GM18502 (cell line): ENCODE results near the gene PECR.

Experiments used
- ATAC-seq: cut with Tn5 transposase; IDR thresholded peaks from one replicate; pipeline ENCODE4 v1.9.1; 2021; ENCODE audit warnings: mild to moderate bottlenecking; ENCODE audit not compliant: unreplicated experiment, poor library complexity

PECR gene

GRCh38 chr2:216074380-216074779 lies 7.2 kb downstream of the PECR start:
- no peak for ATAC-seq

GRCh38 chr2:216073773-216074172 lies 7.8 kb downstream of the PECR start:
- no peak for ATAC-seq

DNA sequence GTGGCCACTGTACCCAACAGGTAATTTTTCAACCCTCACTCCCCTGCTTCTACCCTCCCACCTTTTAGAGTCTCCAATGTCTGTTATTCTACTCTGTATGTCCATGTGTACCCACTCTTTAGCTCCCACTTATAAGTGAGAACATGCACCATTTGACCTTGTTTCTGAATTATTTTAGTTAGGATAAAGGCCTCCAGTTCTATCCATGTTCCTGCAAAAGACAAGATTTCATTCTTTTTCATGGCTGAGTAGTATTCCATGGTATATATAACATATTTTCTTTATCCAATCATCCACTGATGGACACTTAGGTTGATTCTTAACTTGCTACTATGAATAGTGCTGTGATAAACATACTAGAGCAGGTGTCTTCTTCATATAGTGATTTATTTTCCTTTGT lies 9.1 kb downstream of the PECR start:
- ATAC-seq: no peak

DNA sequence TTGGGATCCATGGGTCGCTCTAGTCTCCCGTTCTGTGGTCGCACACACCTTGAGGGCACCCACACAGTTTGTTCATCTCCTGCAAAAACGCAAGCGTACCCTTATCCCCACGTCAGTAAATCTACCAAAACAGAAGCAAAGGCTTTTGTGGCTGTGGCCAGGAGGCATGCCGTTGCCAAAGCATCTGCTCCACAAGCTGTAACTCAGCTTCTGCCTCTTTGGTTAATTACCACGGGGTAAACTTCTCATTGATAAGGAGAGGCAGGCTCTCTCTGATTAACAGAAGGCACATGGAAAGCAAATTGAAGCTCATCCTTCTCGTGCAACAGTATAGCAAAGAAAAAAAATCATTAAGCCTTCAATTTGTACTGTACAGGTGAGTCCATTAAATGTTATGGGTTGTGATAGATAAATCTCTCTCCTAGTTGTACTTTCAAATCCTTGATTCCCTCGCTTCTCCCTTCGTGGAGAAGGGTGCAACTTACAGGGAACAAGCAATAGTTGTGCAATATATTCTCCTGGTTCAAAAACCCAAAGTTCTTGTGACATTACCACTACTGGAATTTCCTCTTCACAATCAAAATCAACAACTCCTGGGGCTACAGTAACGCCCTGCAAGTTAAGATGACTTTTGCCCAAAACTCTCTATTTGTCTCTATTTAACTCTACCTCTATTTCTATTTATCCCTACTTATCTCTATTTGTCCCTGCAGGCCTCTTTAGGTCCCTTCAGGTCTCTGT lies 10.3 kb downstream of the PECR start:
- no peak for ATAC-seq

DNA sequence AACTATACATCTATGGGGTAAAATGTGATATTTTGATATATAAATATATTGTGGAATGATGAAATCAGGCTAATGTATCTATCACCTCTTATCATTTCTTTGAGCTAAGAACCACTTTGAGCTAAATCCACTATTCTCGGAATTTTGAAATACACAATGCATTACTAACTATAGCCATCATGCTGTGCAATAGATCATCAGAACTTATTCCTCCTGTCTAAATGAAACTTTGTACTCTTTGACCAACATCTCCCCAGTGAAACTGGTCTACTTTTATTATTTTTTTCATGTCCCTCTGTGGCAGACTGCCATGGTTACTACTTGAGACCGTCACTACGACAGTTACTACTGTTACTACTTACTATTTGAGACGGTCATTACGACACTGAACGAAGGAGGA lies 11.4 kb downstream of the PECR start:
- no peak for ATAC-seq

DNA sequence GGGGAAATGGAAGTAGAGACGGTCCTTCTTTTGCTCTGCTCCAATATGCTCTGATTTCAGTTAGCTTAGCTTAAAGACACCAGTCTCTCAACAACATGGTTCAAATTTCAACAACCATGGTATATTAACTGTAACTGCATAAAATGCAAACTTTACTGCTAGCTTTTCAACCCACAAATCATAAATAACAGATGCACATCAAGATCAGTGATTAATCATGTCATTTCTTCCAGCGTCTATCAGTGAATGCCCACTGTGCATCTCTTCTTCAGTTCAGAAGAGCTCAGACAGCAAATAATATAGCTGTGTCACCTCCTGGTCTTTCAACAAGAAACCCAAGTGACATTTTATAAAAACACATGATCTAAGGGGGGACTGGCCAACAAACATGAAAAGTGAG lies 12.6 kb downstream of the PECR start:
- no peak for ATAC-seq

GRCh38 chr2:216066230-216066629 lies 15.4 kb downstream of the PECR start:
- no peak for ATAC-seq

DNA sequence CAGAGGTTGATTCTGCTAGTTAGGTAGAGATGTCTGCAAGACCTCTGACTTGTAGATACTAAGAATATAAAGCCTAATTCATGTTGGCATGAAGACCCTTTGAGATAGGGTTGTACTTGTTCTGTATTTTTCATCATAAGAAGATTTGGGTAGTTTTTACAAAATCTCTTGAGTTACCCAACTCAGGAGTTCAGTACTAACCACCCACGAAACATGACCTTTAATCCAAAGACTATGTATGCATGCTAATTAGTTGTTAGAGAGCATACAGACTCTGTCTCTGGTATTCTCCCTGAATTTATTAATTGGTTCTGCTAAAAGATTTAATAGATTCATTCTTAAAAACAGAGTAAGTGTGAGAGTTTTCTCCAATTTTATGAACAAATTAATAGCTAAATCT lies 16.9 kb downstream of the PECR start:
- ATAC-seq: no peak

- no peak for ATAC-seq
Observed at GRCh38 chr2:216064014-216064630, 17.5 kb downstream of the PECR start.

DNA sequence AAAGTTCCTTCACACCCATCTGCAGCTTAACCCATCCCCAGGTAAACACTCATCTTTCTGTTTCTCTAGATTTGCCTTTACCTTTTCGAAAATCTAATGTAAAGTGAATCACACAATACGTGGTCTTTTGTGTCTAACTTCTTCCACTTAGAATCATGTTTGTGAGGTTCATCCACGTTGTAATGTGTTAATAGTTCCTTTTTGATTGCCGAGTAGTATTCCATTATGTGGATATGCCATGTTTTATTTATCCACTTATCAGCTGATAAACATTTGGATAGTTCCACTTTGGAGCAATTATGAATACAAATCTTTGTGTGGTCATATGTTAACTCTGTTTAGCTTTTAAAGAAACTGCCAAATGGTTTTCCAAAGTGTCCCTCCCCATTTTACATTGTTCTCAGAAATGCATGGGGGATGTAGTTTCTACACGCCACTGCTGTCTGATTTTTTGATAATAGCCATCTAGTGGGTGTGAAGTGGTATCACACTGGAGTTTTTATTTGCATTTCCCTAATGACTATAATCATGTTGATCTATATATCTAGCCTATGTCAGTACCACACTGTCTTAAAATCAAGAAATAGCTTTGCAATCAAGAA lies 22.3 kb downstream of the PECR start:
- ATAC-seq: no peak

DNA sequence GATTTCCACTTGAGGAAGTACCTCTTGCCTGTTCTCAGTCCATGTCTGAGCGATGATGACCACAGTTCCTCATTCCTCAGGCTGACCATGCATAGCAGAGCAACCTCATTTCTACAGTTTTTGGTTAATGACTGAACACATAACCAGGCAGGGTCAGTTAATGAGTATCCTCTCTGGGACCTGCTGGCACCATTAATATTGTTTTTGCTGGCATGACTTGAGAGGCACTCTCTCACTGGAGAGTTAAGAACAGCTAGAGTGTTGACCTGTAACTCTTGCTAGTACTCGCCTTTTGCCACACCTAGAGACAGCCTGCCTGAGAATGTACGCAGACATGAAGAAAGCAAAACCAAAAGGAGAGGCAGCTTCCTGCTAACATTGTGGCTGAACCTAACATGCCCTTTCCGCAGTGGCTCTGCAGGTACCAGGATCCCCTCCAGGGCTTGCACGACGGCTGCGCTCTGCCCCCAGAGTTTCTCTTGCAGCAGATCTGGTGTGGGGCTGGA lies 23.9 kb downstream of the PECR start:
- peak; percentile 86 for ATAC-seq

DNA sequence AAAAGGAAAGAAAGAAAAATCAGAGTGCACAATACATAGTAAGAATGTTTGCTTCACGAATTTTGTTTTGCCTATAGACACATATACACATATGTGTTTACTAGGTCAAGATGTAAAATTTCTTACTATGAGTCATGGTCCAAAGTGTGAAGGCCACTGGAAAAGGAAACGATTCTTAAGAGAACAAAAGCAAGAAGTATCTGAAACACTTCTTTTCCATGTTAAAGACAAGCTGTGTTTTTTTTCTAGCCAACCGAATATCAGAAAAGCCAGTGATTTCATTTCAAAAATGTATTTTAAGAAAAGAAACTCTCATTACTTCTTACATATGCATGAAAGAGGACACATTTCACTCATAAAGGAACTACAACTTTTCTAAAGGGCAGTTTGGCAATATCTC lies 24.9 kb downstream of the PECR start:
- peak; percentile 40 for ATAC-seq

DNA sequence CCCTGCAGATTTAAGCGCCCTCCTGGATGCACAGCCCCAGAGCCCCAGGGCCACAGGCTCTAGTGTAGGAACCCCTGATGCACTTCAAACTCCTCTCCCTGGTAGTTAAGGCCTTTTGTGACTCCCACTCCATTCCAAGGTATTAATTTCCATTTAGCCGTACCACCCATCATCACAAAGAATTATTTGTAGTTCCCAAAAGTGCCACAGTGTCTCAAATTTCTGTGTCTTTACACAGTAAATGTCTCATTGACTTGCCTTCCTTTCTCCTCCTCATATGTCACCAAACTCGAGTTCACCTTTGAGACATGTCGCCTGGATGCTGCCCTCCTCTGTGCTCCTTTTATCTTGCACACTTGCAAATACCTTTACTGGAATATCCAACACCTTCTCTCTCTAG lies 25.9 kb downstream of the PECR start:
- no peak for ATAC-seq

DNA sequence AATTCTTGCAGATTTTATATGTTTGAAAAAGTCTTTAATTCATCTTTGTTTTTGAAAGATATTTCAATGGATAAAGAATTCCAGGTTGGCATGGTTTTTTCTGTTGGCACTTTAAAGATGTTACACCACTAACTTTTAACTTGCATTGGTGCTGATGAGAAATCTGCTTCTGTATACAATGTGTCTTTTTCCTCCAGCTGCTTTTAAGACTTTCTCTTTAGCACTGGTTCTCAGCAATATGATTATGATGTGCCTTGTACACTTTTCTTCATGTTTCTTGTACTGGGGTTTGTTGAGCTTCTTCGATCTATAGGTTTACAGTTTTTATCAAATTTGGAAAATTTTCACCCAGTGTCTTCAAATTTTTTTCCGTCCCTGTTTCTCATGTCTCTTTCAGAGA lies 29.2 kb downstream of the PECR start:
- no peak for ATAC-seq

GRCh38 chr2:216051350-216051749 lies 30.3 kb downstream of the PECR start:
- ATAC-seq: no peak

DNA sequence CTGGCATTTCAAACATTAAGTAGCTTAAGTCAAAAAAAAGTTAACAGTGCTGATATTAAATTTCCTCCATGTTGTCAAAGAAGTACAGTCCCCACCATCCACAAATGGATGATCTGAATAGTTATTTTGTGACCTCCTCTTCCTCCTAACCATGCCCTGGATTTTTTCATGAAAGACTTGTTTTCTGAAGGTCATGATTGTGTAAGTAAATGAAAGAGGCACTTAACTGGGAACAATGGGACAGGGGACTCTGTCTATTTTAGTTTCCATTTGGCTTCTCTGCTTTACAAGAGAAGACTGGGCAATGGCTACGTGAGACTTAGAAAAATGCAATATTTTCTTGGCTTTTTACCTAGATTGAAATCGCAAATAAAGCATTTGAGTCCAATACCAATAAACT lies 32.2 kb downstream of the PECR start:
- no peak for ATAC-seq

GRCh38 chr2:216047397-216047796 lies 34.2 kb downstream of the PECR start:
- no peak for ATAC-seq

- ATAC-seq: peak; percentile 96
Observed at GRCh38 chr2:216044883-216045486, 36.6 kb downstream of the PECR start.

- no peak for ATAC-seq
Observed at GRCh38 chr2:216043949-216044348, 37.7 kb downstream of the PECR start.

DNA sequence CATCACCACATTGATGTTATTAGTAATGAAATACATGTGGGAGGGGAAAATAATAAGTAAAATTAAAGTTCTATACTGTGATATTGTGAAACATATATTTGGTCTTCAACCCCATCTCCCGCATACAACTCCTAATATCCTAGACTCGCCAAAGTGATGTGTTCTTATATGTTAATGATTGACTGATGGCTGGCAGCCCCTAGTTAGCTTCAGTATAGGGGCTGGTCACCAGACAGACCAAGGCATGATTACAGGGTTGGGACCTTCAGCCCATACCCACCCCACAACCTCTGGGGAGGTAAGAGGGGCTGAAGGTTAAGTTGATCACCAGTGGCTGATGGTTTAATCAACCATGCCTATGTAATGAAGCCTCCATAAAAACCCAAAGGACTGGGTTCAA lies 40.2 kb downstream of the PECR start:
- no peak for ATAC-seq

- no peak for ATAC-seq
Observed at GRCh38 chr2:216039918-216040317, 41.7 kb downstream of the PECR start.
